Fibroblast of upper back skin (primary cell): ENCODE results near the gene AAGAB.
A peak's percentile ranks its signal among the peaks of the same experiment; 100 is the strongest.
"Not testable (repeated sequence)": the region's sequence is repeated elsewhere in the genome, so short reads cannot be mapped to it uniquely, and the experiment has no call there.

Experiments
- DNase-seq: peaks from one replicate; pipeline ENCODE4 v3.0.0-alpha.2; 2013

AAGAB gene

DNA sequence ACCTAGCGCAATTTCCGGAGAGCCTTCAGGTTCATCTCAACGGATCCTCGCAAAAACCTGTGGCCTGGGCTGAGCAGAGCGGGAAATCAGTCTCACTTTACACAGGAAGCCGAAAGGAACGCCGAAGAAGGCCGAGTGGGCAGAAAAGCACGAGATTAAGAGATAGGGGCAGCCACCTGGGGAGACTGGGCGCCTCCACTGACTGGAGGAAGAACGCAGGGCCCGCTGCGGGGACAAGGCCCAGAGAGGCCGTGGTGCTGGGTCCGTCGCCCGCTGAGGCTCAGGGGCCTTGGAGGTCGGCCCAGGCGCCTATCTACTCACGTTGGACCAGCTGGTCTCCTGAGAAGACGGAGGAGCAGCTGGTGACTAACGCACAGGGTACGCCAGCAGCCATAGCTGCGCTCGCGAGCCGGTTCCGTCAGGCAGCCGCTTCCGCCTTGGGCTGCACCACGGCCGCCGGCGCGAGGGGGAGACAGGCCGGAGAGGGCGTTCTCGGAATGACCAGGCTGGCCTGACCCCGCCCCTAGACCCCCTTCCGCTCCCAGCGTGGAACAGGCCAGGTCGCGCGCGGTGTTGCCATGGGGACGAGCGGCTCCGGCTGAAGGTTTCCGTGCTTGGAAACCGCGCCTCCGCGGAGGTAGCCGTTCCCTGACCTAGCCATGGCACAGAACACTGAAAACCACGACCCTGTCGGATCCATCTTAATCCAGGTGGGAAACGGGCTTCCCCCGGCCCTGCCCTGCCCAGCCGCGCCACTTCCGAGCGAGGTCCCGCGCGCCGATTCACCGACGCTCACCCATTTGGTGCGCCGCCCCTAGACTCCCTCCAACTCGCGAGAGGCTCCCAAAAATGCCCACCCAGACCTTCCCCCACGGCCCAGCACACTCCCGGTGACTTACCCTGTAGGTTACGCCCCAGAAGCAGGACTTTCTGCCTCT, at the start of gene AAGAB, which contains the start of gene IQCH:
Gene AAGAB (minus strand): TSS at position 424 of the 938 bp plus-strand sequence. CDS start 30 bp downstream, at position 394.
Gene IQCH (plus strand): TSS at position 549 of the 938 bp plus-strand sequence. CDS start 111 bp downstream, at position 660.
- DNase-seq = peak; percentile 97

DNA sequence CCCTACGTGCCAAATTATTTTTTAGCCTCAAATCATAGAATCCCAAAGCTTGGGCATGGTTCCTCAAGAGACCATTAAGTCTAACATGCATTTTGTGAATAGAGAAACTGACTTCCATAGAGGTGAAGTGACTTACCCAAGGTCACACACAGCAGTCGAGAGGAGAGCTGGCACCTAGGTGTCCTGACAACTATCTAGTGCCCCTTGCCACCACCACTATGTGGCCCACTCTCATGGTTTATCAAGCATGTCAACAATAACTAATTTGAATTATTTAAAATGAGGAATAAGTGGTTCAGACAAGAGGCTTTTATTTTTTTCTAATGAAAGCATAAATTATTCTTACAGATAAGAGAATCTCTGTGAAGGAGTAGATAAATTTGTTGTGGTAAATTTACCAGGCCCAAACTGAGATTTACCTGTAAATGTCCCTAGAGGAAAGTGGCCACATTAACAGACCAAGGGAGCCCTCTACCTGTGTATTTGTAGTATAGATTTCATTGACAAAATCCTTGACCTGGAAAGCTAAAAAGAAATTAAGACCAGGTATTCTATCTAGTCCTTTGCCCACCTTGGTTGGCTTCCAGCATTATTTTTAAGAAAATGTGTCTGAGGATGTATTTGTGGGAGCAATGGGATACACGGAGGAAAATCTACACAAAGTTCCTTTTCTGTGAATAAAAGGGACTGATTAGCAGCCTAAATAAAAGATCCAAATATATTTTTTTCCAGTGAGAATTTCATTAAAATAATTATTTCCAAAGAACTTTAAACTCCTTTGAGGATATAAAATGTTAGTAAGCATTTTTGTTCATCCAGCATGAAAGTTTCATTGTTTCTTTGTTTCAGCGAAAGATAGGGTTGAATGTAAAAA, 49.3 kb upstream of the AAGAB start:
- peak; percentile 30 for DNase-seq

GRCh38 chr15:67300266-67301025, 46.0 kb upstream of the AAGAB start:
- no peak for DNase-seq

- no peak for DNase-seq
These were observed 42.2 kb upstream of the AAGAB start for GRCh38 chr15:67296684-67297083.

GRCh38 chr15:67296188-67296587, 41.7 kb upstream of the AAGAB start:
- no peak for DNase-seq

- no peak for DNase-seq
These were observed 35.9 kb upstream of the AAGAB start for GRCh38 chr15:67290319-67290718.

GRCh38 chr15:67286400-67286799, 31.9 kb upstream of the AAGAB start:
- DNase-seq = not testable (repeated sequence)

DNA sequence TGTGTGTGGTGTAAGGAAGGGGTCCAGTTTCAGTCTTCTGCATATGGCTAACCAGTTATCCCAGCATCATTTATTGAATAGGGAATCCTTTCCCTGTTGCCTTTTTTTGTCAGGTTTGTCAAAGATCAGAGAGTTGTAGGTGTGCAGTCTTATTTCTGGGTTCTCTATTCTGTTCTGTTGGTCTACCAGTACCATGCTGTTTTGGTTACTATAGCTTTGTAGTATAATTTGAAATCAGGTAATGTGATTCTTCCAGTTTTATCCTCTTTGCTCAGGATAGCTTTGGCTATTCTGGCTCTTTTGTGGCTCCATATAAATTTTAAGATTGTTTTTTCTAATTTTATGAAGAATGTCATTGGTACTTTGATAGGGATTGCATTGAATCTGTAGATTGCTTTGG, 31.2 kb upstream of the AAGAB start:
- not testable (repeated sequence) for DNase-seq

DNA sequence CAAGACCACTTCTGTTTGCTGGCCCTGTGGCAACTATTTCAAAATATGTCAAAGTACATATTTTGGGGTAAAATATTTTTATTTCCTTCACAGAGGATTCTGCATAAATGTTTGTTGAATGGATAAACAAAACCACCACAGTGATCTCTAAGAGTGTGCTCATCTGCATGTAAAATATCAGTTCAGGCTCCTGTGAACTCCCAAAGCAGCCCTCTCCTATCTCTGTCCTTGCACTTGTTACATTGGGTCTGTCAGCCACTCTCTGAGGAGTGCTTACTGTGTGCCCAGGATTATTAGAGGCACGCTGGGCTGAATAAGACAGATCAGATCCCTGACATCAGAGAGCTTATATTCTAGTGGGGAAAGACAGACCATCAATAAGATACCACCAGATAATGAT, 27.3 kb upstream of the AAGAB start:
- no peak for DNase-seq

DNA sequence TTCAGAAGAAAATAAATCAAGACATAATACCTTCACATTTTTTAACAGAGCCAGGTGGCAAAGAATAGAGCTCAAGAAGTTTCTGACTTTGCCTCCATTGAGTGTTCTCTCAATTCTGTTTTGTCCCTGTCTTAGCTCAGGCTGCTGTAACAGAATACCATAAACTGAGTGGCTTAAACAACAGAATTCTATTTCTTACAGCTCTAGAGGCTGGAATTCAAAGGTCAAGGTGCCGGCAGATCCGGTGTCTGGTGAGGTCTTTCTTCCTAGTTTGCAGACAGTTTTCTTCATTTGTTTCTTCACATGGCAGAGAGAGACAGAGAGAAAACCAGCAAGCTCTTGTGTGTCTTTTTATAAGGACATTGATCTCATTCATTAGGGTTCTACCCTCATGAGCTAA, 25.8 kb upstream of the AAGAB start:
- DNase-seq = no peak

- DNase-seq = no peak
These were observed 22.2 kb upstream of the AAGAB start for GRCh38 chr15:67276666-67277065.

GRCh38 chr15:67274236-67274635, 19.8 kb upstream of the AAGAB start:
- DNase-seq = no peak

- no peak for DNase-seq
These were observed 13.8 kb upstream of the AAGAB start for GRCh38 chr15:67267951-67268941.

GRCh38 chr15:67267440-67267839, 13.0 kb upstream of the AAGAB start:
- DNase-seq = no peak

GRCh38 chr15:67266870-67267269, 12.4 kb upstream of the AAGAB start:
- DNase-seq = no peak

DNA sequence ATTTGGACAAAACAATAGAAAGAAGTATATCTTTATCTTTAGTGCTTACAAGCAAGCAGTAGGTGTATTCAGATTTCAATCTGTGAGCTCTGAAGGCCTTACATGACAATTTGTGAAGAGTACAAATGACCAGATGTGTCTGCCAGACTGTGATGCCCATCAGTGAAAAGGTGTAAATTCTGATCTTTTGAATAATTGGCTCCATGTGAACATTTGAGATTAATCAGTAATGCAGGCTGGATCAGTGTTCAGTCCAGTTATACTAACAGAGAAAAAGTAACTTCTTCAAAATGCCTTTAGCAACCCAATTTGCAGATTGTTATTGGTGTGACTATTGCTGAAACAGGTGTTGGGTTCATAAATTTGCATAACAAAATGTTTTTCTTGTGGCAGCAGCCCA, 5.3 kb upstream of the AAGAB start:
- no peak for DNase-seq

DNA sequence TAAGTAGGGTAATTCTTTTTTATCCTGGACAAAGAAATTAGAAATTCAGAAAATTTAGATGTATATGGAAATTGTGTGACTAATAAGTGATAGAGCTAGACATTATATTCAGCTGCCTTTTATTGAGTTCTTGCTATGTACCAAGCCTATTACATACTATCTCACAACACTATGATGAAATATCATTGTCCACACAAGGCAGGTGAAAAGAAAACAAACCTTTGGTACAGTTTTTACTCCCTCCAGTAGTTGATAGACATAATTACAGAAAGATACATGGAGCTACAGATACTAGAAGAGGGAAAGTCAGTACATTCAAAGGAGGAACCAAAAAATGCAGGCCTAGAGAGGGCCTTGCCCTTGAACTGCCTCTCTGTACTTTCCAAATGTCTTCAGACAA, 4.9 kb upstream of the AAGAB start:
- no peak for DNase-seq

- not testable (repeated sequence) for DNase-seq
These were observed 4.0 kb upstream of the AAGAB start for GRCh38 chr15:67258412-67258811.

DNA sequence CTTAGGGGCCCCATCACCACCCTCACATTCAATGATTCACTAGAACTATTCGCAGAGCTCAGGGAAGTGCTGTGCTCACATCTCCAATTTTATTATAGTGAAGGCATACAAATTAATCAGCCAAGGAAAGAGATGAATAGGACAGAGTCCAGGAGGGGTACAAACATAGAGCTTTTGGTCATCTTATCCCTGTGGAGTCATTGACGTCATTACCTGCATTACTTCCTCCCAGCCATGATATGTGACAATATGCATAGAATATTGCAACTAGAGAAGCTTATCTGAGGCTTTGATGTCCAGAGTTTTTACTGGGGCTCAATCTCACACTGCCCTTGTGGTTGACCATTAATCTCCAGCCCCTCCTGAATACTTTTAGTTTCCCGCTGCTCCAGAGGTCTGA, 1.6 kb upstream of the AAGAB start:
- DNase-seq = no peak

DNA sequence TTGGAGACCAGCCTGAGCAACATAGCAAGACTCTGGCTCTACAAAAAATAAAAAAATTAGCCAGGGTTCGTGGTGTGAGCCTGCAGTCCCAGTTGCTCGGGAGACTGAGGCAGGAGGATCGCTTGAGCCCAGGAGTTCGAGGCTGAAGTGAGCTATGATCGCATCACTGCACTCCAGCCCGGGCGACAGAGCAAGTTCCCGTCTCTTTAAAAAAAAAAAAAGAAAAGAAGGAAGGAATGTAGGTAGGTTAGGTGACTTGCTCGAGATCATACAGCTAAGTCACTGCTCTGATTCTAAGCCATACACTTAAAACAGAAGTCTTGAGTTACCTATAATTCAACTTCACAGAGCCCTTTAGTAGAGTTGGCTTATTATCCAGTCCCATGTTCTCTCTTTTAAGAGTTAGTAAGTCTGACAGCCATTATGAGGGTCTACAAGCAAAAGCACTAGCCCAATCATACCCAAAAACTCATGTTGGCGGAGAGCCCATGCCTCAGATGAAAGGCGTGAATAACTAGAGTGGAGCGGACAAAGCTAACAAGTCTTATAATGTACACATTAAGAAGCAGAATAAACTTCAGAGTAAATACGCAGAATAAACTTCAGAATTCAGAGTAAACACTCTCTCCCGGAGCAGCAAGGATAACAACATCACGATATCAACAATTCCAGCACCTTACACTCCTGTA, 768 bp downstream of the AAGAB start:
- no peak for DNase-seq

GRCh38 chr15:67253101-67253500, 1.4 kb downstream of the AAGAB start:
- no peak for DNase-seq
